ENCODE measurements around the gene DLEC1.

DLEC1 gene

GRCh38 chr3:38163841-38164642, 125.0 kb downstream of the DLEC1 start:
- peak overlapping the region; percentile 65 for H3K4me3 ChIP-seq (ENCODE audit: low read length)
- no peak for TF ChIP-seq ZNF274 (IDR thresholded peaks at IDR 0.05; ENCODE audit: low read depth, low read length)

GRCh38 chr3:38164643-38164951, 125.6 kb downstream of the DLEC1 start:
- TF ChIP-seq ZNF274 (IDR thresholded peaks at IDR 0.05; ENCODE audit: low read depth, low read length), result no peak
- H3K4me3 ChIP-seq (ENCODE audit: low read length), result peak overlapping the region; percentile 65

- no peak for TF ChIP-seq ZNF274 (IDR thresholded peaks at IDR 0.05; ENCODE audit: low read depth, low read length)
- peak within 1 kb of the TSS; percentile 81 for H3K4me3 ChIP-seq (ENCODE audit: low read length)
Measured at GRCh38 chr3:38164952-38165721, 126.1 kb downstream of the DLEC1 start, which contains the start of gene OXSR1. OXSR1 (plus strand) TSS chr3:38165537; CDS start chr3:38165877, 340 bp downstream.

- H3K4me3 ChIP-seq (ENCODE audit: low read length), result peak overlapping the region; percentile 81
- no peak for TF ChIP-seq ZNF274 (IDR thresholded peaks at IDR 0.05; ENCODE audit: low read depth, low read length)
Measured at GRCh38 chr3:38165722-38166387, 126.8 kb downstream of the DLEC1 start.

GRCh38 chr3:38167591-38167990, 128.6 kb downstream of the DLEC1 start:
- TF ChIP-seq ZNF274 (IDR thresholded peaks at IDR 0.05; ENCODE audit: low read depth, low read length), result no peak
- no peak overlapping the region for H3K4me3 ChIP-seq (ENCODE audit: low read length)

- H3K4me3 ChIP-seq (ENCODE audit: low read length), result no peak overlapping the region
Measured at GRCh38 chr3:38168151-38169026, 129.4 kb downstream of the DLEC1 start.

GRCh38 chr3:38169027-38169317, 130.0 kb downstream of the DLEC1 start:
- no peak overlapping the region for H3K4me3 ChIP-seq (ENCODE audit: low read length)
- no peak for TF ChIP-seq ZNF274 (IDR thresholded peaks at IDR 0.05; ENCODE audit: low read depth, low read length)

More at GRCh38 chr3:38168151-38169026, 129.4 kb downstream of the DLEC1 start:
- no peak for TF ChIP-seq ZNF274 (IDR thresholded peaks at IDR 0.05; ENCODE audit: low read depth, low read length)

- TF ChIP-seq ZNF274 (IDR thresholded peaks at IDR 0.05; ENCODE audit: low read depth, low read length), result no peak
- H3K4me3 ChIP-seq (ENCODE audit: low read length), result no peak overlapping the region
Measured at GRCh38 chr3:38170722-38171121, 131.7 kb downstream of the DLEC1 start.

GRCh38 chr3:38171622-38172021, 132.6 kb downstream of the DLEC1 start:
- H3K4me3 ChIP-seq (ENCODE audit: low read length), result no peak overlapping the region
- no peak for TF ChIP-seq ZNF274 (IDR thresholded peaks at IDR 0.05; ENCODE audit: low read depth, low read length)

Data from GM08714 (cell line).